Natural killer cell (primary cell): ENCODE measurements around the gene ANKRD31. TPM values are rescaled to one million over a fixed set of nuclear protein-coding genes. Genes with fewer than 3 reads are reported as not detected.

Source experiments
- ATAC-seq, 3 donors: fragments of 150-1000 bp in 2 of 3; fragments of 200-7000 bp in 1 of 3; cut with Tn5 transposase; 1 replicate in 1 of 3; 2 replicates in 2 of 3; pipeline ENCODE4 v1.10.0; 2021; ENCODE audit warnings: mild to moderate bottlenecking in 2 of 3, moderate library complexity in 2 of 3
- DNase-seq, 2 donors: peaks; one replicate each; pipeline versions ENCODE4 v3.0.0 to v3.0.0-alpha.2; 2013 to 2021; ENCODE audit warnings: mixed read lengths in 1 of 2
- H3K27ac ChIP-seq: one replicate; pipeline ENCODE4 v1.5.1; 2013; ENCODE audit warnings: mild to moderate bottlenecking, low read length
- H3K27me3 ChIP-seq: one replicate; pipeline ENCODE4 v1.6.1; 2013; ENCODE audit warnings: low read length; ENCODE audit not compliant: control insufficient read depth, insufficient read depth
- H3K36me3 ChIP-seq: one replicate; pipeline ENCODE4 v1.6.1; 2013; ENCODE audit warnings: low read length; ENCODE audit not compliant: control insufficient read depth, insufficient read depth
- H3K4me1 ChIP-seq: one replicate; pipeline ENCODE4 v1.6.1; 2013; ENCODE audit warnings: low read length; ENCODE audit not compliant: control insufficient read depth, insufficient read depth
- H3K4me3 ChIP-seq: one replicate; pipeline ENCODE4 v1.5.1; 2013; ENCODE audit warnings: low read length
- H3K9me3 ChIP-seq: one replicate; pipeline ENCODE4 v1.6.1; 2013; ENCODE audit warnings: low read length; ENCODE audit not compliant: control insufficient read depth, insufficient read depth
- H3K27ac Mint-ChIP-seq, 2 donors: one replicate each; pipeline ENCODE4 v1.8.0; 2022; ENCODE audit warnings: mild to moderate bottlenecking in 2 of 2, mixed read lengths in 2 of 2, moderate library complexity in 1 of 2
- H3K27me3 Mint-ChIP-seq, 2 donors: one replicate each; pipeline ENCODE4 v1.8.0; 2022; ENCODE audit warnings: low read depth in 2 of 2, mixed read lengths in 2 of 2
- H3K36me3 Mint-ChIP-seq: one replicate; pipeline ENCODE4 v1.8.0; 2022; ENCODE audit warnings: mixed read lengths
- H3K4me1 Mint-ChIP-seq, 2 donors: one replicate each; pipeline ENCODE4 v1.8.0; 2022; ENCODE audit warnings: mixed read lengths in 2 of 2
- H3K4me3 Mint-ChIP-seq: one replicate; pipeline ENCODE4 v1.8.0; 2022; ENCODE audit warnings: mild to moderate bottlenecking, moderate library complexity, mixed read lengths
- H3K9me3 Mint-ChIP-seq, 2 donors: one replicate each; pipeline ENCODE4 v1.8.0; 2022; ENCODE audit warnings: mixed read lengths in 2 of 2
- WGBS: methylation state at CpG from one replicate; pipeline ENCODE4 v1.1.7; 2013; ENCODE audit warnings: missing lambda C conversion rate; ENCODE audit not compliant: insufficient coverage; 5-methylcytosine and 5-hydroxymethylcytosine counted together
- intact Hi-C: fragments of 100-400 bp; cut with micrococcal nuclease; formaldehyde crosslinking; loops from one replicate; pipeline ENCODE4 v1.14.2; 2022
- total RNA-seq, 4 donors: library from RNA; stranded (reverse); fragments of 120-200 nt in 1 of 4; gene quantifications; one replicate each; pipeline versions ENCODE4 v1.2.3 to v1.2.4, GENCODE V29; 2013 to 2022
- TF ChIP-seq, protein P1 (sequence below): fragments of 200-600 bp; IDR thresholded peaks from one replicate; pipeline ENCODE4 v1.8.0; 2022; ENCODE audit warnings: antibody characterized with exemption

The ANKRD31 gene
- total RNA-seq, 3 donors from 2014 or later (not counting 1 experiment from before 2014, with no cell fraction given) = 0.09 to 0.15 (median 0.12) TPM

DNA sequence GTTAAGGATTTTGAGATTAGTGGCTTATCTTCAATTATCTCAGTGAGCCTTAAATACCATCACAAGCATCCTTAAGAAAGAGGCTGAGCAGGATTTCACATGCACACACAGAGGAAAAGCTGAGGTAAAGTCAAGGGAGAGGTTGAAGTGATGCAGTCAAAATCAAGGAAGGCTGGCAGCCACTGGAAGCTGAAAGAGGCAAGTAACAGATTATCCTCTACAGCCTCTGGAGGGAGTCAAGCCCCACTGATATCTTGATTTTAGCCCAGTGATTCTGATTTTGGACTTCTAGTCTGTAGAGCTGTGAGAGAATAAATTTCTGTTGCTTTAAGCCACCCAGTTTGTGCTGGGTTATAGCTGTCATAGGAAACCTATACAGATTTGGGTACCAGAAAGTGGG, 80.1 kb downstream of the ANKRD31 start:
- no peaks in the 10 kb centered on the region for H3K27me3 ChIP-seq
- H3K4me3 ChIP-seq = no peak overlapping the region
- Mint-ChIP-seq H3K27ac (no peak overlapping the region), H3K27me3 (peaks cover 5 to 10% of the 10 kb centered on the region in 2 donors), H3K36me3 (peaks cover 22% of the 10 kb centered on the region), H3K9me3 (peaks cover 8 to 14% of the 10 kb centered on the region in 2 donors), H3K4me1 (no peaks in the 10 kb centered on the region), H3K4me3 (no peak overlapping the region)
- no peaks in the 10 kb centered on the region for H3K36me3 ChIP-seq
- ATAC-seq (no peak), DNase-seq (no peak)
- H3K27ac ChIP-seq = no peak overlapping the region
- intact Hi-C loops = no loop called here
- peaks cover 2% of the 10 kb centered on the region for H3K9me3 ChIP-seq
- H3K4me1 ChIP-seq = no peaks in the 10 kb centered on the region
- TF ChIP-seq, protein P1, sequence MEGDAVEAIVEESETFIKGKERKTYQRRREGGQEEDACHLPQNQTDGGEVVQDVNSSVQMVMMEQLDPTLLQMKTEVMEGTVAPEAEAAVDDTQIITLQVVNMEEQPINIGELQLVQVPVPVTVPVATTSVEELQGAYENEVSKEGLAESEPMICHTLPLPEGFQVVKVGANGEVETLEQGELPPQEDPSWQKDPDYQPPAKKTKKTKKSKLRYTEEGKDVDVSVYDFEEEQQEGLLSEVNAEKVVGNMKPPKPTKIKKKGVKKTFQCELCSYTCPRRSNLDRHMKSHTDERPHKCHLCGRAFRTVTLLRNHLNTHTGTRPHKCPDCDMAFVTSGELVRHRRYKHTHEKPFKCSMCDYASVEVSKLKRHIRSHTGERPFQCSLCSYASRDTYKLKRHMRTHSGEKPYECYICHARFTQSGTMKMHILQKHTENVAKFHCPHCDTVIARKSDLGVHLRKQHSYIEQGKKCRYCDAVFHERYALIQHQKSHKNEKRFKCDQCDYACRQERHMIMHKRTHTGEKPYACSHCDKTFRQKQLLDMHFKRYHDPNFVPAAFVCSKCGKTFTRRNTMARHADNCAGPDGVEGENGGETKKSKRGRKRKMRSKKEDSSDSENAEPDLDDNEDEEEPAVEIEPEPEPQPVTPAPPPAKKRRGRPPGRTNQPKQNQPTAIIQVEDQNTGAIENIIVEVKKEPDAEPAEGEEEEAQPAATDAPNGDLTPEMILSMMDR = no peak

DNA sequence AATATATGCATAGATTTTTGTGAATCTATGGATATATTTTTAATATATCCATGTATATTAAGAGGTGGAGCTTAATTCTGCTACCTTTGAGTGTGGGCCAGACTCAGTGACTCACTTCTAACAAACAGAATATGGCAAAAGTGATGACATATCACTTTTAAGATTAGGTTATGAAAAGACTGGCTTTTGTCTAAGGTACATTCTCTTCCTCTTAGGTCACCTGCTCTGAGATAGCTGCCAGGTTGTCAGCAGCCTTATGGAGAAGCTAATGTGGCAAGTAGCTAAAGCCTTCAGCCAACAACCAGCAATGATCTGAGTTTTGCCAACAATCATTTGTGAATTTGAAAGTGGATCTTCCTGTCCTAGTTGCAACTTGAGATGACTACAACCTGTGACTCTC, 83.8 kb downstream of the ANKRD31 start:
- Histone ChIP-seq H3K27me3 (no peaks in the 10 kb centered on the region), H3K9me3 (no peaks in the 10 kb centered on the region), H3K27ac (no peak overlapping the region), H3K4me3 (no peak overlapping the region), H3K36me3 (no peaks in the 10 kb centered on the region), H3K4me1 (no peaks in the 10 kb centered on the region)
- intact Hi-C loops = no loop called here
- Mint-ChIP-seq H3K36me3 (peaks cover 6% of the 10 kb centered on the region), H3K4me1 (peaks cover 5 to 7% of the 10 kb centered on the region in 2 donors), H3K27ac (no peak overlapping the region), H3K4me3 (no peak overlapping the region), H3K27me3 (peaks cover 5 to 15% of the 10 kb centered on the region in 2 donors), H3K9me3 (no peaks in the 10 kb centered on the region)
- TF ChIP-seq, protein P1 = no peak
- no peak for ATAC-seq
- DNase-seq = no peak

DNA sequence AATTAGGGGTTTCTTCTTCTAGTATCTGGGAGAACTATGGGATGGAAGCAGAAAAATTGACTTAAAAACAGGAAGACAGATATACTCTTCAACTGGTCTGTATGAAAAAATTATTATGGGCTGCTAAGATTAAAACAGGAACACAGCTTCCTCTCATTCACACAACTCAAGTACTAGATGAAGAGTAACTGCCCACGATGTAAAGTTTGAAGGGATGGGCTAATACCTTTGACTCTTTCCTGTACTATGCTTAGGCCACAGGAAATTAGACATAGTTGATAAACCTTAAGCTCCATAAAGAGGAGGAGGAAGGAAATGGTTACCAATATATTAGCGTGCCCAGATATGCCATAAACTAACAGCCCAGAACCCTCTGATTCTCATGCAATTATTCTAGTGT, 88.6 kb downstream of the ANKRD31 start:
- H3K27ac Mint-ChIP-seq = no peak overlapping the region

More for the DNA sequence above, 88.6 kb downstream of the ANKRD31 start:
- Histone ChIP-seq H3K27me3 (no peaks in the 10 kb centered on the region), H3K36me3 (no peaks in the 10 kb centered on the region), H3K4me3 (no peak overlapping the region), H3K27ac (no peak overlapping the region), H3K9me3 (no peaks in the 10 kb centered on the region), H3K4me1 (no peaks in the 10 kb centered on the region)
- intact Hi-C loops = no loop called here
- no peak overlapping the region for H3K4me3 Mint-ChIP-seq
- H3K36me3 Mint-ChIP-seq = peaks cover 2% of the 10 kb centered on the region
- peaks cover 9 to 18% of the 10 kb centered on the region in 2 donors for H3K4me1 Mint-ChIP-seq
- peaks cover 0 to 2% of the 10 kb centered on the region in 2 donors for H3K9me3 Mint-ChIP-seq
- ATAC-seq = no peak
- 0% methylated on average over 1 of the region's 2 CpGs for WGBS
- no peak for DNase-seq
- peaks cover 0 to 8% of the 10 kb centered on the region in 2 donors for H3K27me3 Mint-ChIP-seq
- TF ChIP-seq, protein P1 = no peak
